Measurements from ENCODE around the gene UFC1.

UFC1 gene

DNA sequence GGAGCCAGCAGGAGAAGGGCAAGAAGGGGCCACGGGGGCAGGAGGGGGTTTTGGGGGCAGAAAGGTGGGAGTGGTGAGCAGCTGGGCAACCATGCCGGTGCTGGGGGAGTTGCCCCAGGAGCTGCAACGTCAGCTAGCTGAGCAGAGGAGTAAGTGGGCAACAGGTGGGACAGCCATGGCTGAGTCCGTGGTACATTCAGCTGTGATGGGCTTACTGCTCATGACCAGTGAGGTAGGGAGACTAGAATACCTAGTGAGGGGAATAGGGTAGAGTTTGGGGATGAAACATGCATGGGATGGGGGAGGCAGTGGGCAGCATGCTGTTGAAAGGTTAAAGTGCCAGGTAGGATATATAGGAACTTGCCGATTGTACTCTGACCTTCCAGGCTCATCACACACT is 7.9 kb downstream of the UFC1 start:
- Histone ChIP-seq H3K27ac (replicated peaks; ENCODE audit: low read length) (no peak overlapping the region), H3K9me3 (replicated peaks in 1 of 2; ENCODE audit: control insufficient read depth in 2 of 2, insufficient read depth in 1 of 2, low read depth in 1 of 2, low read length in 2 of 2) (no peaks in the 10 kb centered on the region), H2AK5ac (ENCODE audit: low read depth, low read length) (no peak overlapping the region), H3K9ac (ENCODE audit: low read depth, low read length, poor library complexity) (no peak overlapping the region), H3K23ac (ENCODE audit: low read depth, low read length, poor library complexity) (no peak overlapping the region), H2BK12ac (ENCODE audit: low read length) (no peak overlapping the region), H3K27me3 (ENCODE audit: control insufficient read depth in 3 of 3, insufficient read depth in 3 of 3, low read depth in 1 of 3, low read length in 3 of 3) (no peaks in the 10 kb centered on the region), H3K4me2 (ENCODE audit: insufficient read depth, low read length, poor library complexity, severe bottlenecking) (no peak overlapping the region), H4K8ac (ENCODE audit: low read depth, low read length) (no peak overlapping the region), H4K91ac (ENCODE audit: low read depth, low read length, poor library complexity) (no peak overlapping the region), H2BK120ac (ENCODE audit: low read depth, low read length) (no peak overlapping the region), H3K36me3 (replicated peaks in 1 of 2; ENCODE audit: control insufficient read depth in 2 of 2, insufficient read depth in 2 of 2, low read length in 2 of 2) (peaks cover 35 to 72% of the 10 kb centered on the region in 2 donors), H3K14ac (ENCODE audit: low read length) (no peak overlapping the region), H3K18ac (ENCODE audit: low read length) (no peak overlapping the region), H2AFZ (ENCODE audit: low read length) (no peak overlapping the region), H3K4me1 (ENCODE audit: control insufficient read depth in 2 of 2, insufficient read depth in 1 of 2, low read depth in 1 of 2, low read length in 2 of 2) (peaks cover 6 to 9% of the 10 kb centered on the region in 2 donors), H3K4me3 (ENCODE audit: low read length in 2 of 2) (peak overlapping the region in 1 of 2 donors; percentile 48), H3K4ac (ENCODE audit: low read length) (no peak overlapping the region), H2BK5ac (ENCODE audit: low read length) (peak overlapping the region; percentile 20), H2BK15ac (ENCODE audit: low read length) (no peak overlapping the region), H3K79me1 (ENCODE audit: low read depth, low read length) (peaks cover 5% of the 10 kb centered on the region)
- no peak for DNase-seq (ENCODE audit: low spot score)
- WGBS, 2 donors (ENCODE audit: extremely low coverage in 2 of 2, insufficient read length in 2 of 2, insufficient replicate concordance in 1 of 2), result no CpG with 5 or more reads among the region's 5 CpGs

DNA sequence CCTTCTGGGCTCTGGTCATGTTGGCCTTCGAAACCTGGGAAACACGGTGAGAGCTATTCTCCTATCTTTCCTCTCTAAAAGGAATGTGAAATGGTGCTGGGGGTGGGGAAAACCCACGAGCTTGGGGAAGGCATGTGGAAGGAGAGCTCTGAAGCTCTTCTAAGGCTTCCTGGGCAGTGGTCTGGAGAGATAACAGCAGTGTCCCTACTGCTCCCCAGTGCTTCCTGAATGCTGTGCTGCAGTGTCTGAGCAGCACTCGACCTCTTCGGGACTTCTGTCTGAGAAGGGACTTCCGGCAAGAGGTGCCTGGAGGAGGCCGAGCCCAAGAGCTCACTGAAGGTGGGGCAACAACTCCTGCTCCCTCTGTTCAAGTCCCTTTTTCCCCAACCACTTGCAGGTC is 8.3 kb downstream of the UFC1 start:
- H2BK12ac ChIP-seq (ENCODE audit: low read length), result no peak overlapping the region
- no peak overlapping the region for H3K4me3 ChIP-seq (ENCODE audit: low read length in 2 of 2)
- DNase-seq (ENCODE audit: low spot score), result no peak
- no peak overlapping the region for H2AK5ac ChIP-seq (ENCODE audit: low read depth, low read length)
- H3K4me1 ChIP-seq (ENCODE audit: control insufficient read depth in 2 of 2, insufficient read depth in 1 of 2, low read depth in 1 of 2, low read length in 2 of 2), result peaks cover 6 to 10% of the 10 kb centered on the region in 2 donors
- H3K14ac ChIP-seq (ENCODE audit: low read length), result no peak overlapping the region
- no peak overlapping the region for H3K9ac ChIP-seq (ENCODE audit: low read depth, low read length, poor library complexity)
- H3K23ac ChIP-seq (ENCODE audit: low read depth, low read length, poor library complexity), result no peak overlapping the region
- H3K79me1 ChIP-seq (ENCODE audit: low read depth, low read length), result peaks cover 5% of the 10 kb centered on the region
- H2BK120ac ChIP-seq (ENCODE audit: low read depth, low read length), result no peak overlapping the region
- no peak overlapping the region for H3K4ac ChIP-seq (ENCODE audit: low read length)
- H2BK15ac ChIP-seq (ENCODE audit: low read length), result no peak overlapping the region
- H2AFZ ChIP-seq (ENCODE audit: low read length), result no peak overlapping the region
- H3K27me3 ChIP-seq (ENCODE audit: control insufficient read depth in 3 of 3, insufficient read depth in 3 of 3, low read depth in 1 of 3, low read length in 3 of 3), result no peaks in the 10 kb centered on the region
- no peak overlapping the region for H3K18ac ChIP-seq (ENCODE audit: low read length)
- peak overlapping the region; percentile 20 for H2BK5ac ChIP-seq (ENCODE audit: low read length)
- no peak overlapping the region for H3K27ac ChIP-seq (replicated peaks; ENCODE audit: low read length)
- no peak overlapping the region for H3K4me2 ChIP-seq (ENCODE audit: insufficient read depth, low read length, poor library complexity, severe bottlenecking)
- no peak overlapping the region for H4K91ac ChIP-seq (ENCODE audit: low read depth, low read length, poor library complexity)
- peaks cover 32 to 68% of the 10 kb centered on the region in 2 donors for H3K36me3 ChIP-seq (replicated peaks in 1 of 2; ENCODE audit: control insufficient read depth in 2 of 2, insufficient read depth in 2 of 2, low read length in 2 of 2)
- WGBS, 2 donors (ENCODE audit: extremely low coverage in 2 of 2, insufficient read length in 2 of 2, insufficient replicate concordance in 1 of 2), result no CpG with 5 or more reads among the region's 7 CpGs
- H4K8ac ChIP-seq (ENCODE audit: low read depth, low read length), result no peak overlapping the region
- H3K9me3 ChIP-seq (replicated peaks in 1 of 2; ENCODE audit: control insufficient read depth in 2 of 2, insufficient read depth in 1 of 2, low read depth in 1 of 2, low read length in 2 of 2), result no peaks in the 10 kb centered on the region

DNA sequence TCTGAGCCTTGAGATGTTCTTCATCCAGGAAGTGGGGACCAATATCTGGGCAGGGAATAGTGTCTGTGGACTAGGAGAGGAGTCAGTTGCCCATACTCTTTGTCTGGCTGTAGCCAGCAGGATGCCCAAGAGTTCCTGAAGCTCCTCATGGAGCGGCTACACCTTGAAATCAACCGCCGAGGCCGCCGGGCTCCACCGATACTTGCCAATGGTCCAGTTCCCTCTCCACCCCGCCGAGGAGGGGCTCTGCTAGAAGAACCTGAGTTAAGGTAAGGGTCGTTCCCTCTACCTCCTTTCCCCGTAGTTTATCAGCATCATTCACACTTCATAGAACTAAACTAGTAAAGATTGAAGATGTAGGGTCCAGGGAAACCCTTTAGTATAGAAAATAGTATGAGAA is 9.0 kb downstream of the UFC1 start:
- Histone ChIP-seq H3K23ac (ENCODE audit: low read depth, low read length, poor library complexity) (no peak overlapping the region), H3K4me3 (ENCODE audit: low read length in 2 of 2) (no peak overlapping the region), H3K9me3 (replicated peaks in 1 of 2; ENCODE audit: control insufficient read depth in 2 of 2, insufficient read depth in 1 of 2, low read depth in 1 of 2, low read length in 2 of 2) (no peaks in the 10 kb centered on the region), H2AK5ac (ENCODE audit: low read depth, low read length) (no peak overlapping the region), H3K36me3 (replicated peaks in 1 of 2; ENCODE audit: control insufficient read depth in 2 of 2, insufficient read depth in 2 of 2, low read length in 2 of 2) (peaks cover 29 to 61% of the 10 kb centered on the region in 2 donors), H2BK120ac (ENCODE audit: low read depth, low read length) (no peak overlapping the region), H3K79me1 (ENCODE audit: low read depth, low read length) (peaks cover 6% of the 10 kb centered on the region), H3K18ac (ENCODE audit: low read length) (no peak overlapping the region), H4K91ac (ENCODE audit: low read depth, low read length, poor library complexity) (no peak overlapping the region), H3K4me1 (ENCODE audit: control insufficient read depth in 2 of 2, insufficient read depth in 1 of 2, low read depth in 1 of 2, low read length in 2 of 2) (peaks cover 9 to 13% of the 10 kb centered on the region in 2 donors), H3K14ac (ENCODE audit: low read length) (no peak overlapping the region), H2BK5ac (ENCODE audit: low read length) (no peak overlapping the region), H4K8ac (ENCODE audit: low read depth, low read length) (no peak overlapping the region), H2AFZ (ENCODE audit: low read length) (no peak overlapping the region), H3K27ac (replicated peaks; ENCODE audit: low read length) (no peak overlapping the region), H3K4me2 (ENCODE audit: insufficient read depth, low read length, poor library complexity, severe bottlenecking) (no peak overlapping the region), H3K4ac (ENCODE audit: low read length) (no peak overlapping the region), H2BK15ac (ENCODE audit: low read length) (no peak overlapping the region), H3K27me3 (ENCODE audit: control insufficient read depth in 3 of 3, insufficient read depth in 3 of 3, low read depth in 1 of 3, low read length in 3 of 3) (no peaks in the 10 kb centered on the region), H3K9ac (ENCODE audit: low read depth, low read length, poor library complexity) (no peak overlapping the region), H2BK12ac (ENCODE audit: low read length) (no peak overlapping the region)
- DNase-seq (ENCODE audit: low spot score), result no peak
- no CpG with 5 or more reads among the region's 10 CpGs for WGBS, 2 donors (ENCODE audit: extremely low coverage in 2 of 2, insufficient read length in 2 of 2, insufficient replicate concordance in 1 of 2)

- H3K27me3 ChIP-seq (ENCODE audit: control insufficient read depth in 3 of 3, insufficient read depth in 3 of 3, low read depth in 1 of 3, low read length in 3 of 3), result no peaks in the 10 kb centered on the region
- DNase-seq (ENCODE audit: low spot score), result no peak
- no peak overlapping the region for H4K91ac ChIP-seq (ENCODE audit: low read depth, low read length, poor library complexity)
- no peak overlapping the region for H3K23ac ChIP-seq (ENCODE audit: low read depth, low read length, poor library complexity)
- H2BK12ac ChIP-seq (ENCODE audit: low read length), result no peak overlapping the region
- H3K4me2 ChIP-seq (ENCODE audit: insufficient read depth, low read length, poor library complexity, severe bottlenecking), result no peak overlapping the region
- no peak overlapping the region for H3K18ac ChIP-seq (ENCODE audit: low read length)
- no peak overlapping the region for H2AFZ ChIP-seq (ENCODE audit: low read length)
- no peak overlapping the region for H2BK5ac ChIP-seq (ENCODE audit: low read length)
- H3K4ac ChIP-seq (ENCODE audit: low read length), result no peak overlapping the region
- no peak overlapping the region for H2BK15ac ChIP-seq (ENCODE audit: low read length)
- H3K79me1 ChIP-seq (ENCODE audit: low read depth, low read length), result peaks cover 7% of the 10 kb centered on the region
- no peaks in the 10 kb centered on the region for H3K9me3 ChIP-seq (replicated peaks in 1 of 2; ENCODE audit: control insufficient read depth in 2 of 2, insufficient read depth in 1 of 2, low read depth in 1 of 2, low read length in 2 of 2)
- no peak overlapping the region for H3K4me3 ChIP-seq (ENCODE audit: low read length in 2 of 2)
- H2AK5ac ChIP-seq (ENCODE audit: low read depth, low read length), result no peak overlapping the region
- no peak overlapping the region for H3K9ac ChIP-seq (ENCODE audit: low read depth, low read length, poor library complexity)
- no CpG with 5 or more reads among the region's 5 CpGs for WGBS, 2 donors (ENCODE audit: extremely low coverage in 2 of 2, insufficient read length in 2 of 2, insufficient replicate concordance in 1 of 2)
- no peak overlapping the region for H3K14ac ChIP-seq (ENCODE audit: low read length)
- peaks cover 8 to 11% of the 10 kb centered on the region in 2 donors for H3K4me1 ChIP-seq (ENCODE audit: control insufficient read depth in 2 of 2, insufficient read depth in 1 of 2, low read depth in 1 of 2, low read length in 2 of 2)
- H3K36me3 ChIP-seq (replicated peaks in 1 of 2; ENCODE audit: control insufficient read depth in 2 of 2, insufficient read depth in 2 of 2, low read length in 2 of 2), result peaks cover 29 to 51% of the 10 kb centered on the region in 2 donors
- H3K27ac ChIP-seq (replicated peaks; ENCODE audit: low read length), result no peak overlapping the region
- no peak overlapping the region for H4K8ac ChIP-seq (ENCODE audit: low read depth, low read length)
- no peak overlapping the region for H2BK120ac ChIP-seq (ENCODE audit: low read depth, low read length)
Measured at GRCh38 chr1:161163793-161164192, 10.0 kb downstream of the UFC1 start.
